ENCODE data around the gene RPS6KA3. TPM values are rescaled to one million over a fixed set of nuclear protein-coding genes. Genes with fewer than 3 reads are reported as not detected.

RPS6KA3 gene
- total and polyA plus RNA-seq, 4 donors = 18.5 to 44.9 (median 27.8) TPM

- DNase-seq (ENCODE audit: low read depth in 4 of 6, low spot score in 6 of 6) = no peak
- no peak overlapping the region for H3K27ac ChIP-seq (ENCODE audit: low read depth, low read length)
- H3K27me3 ChIP-seq (ENCODE audit: control insufficient read depth, insufficient read depth, low read length) = peaks cover 16% of the 10 kb centered on the region
- H3K9me3 ChIP-seq (ENCODE audit: control insufficient read depth, insufficient read depth, low read length) = no peaks in the 10 kb centered on the region
- no peaks in the 10 kb centered on the region for H3K4me1 ChIP-seq (ENCODE audit: control insufficient read depth, insufficient read depth, low read length)
- H3K36me3 ChIP-seq (ENCODE audit: control insufficient read depth, insufficient read depth, low read length) = no peaks in the 10 kb centered on the region
- no peak overlapping the region for H3K4me3 ChIP-seq (ENCODE audit: low read depth, low read length)
Observed at GRCh38 chrX:20294284-20294683, 27.6 kb upstream of the RPS6KA3 start.

- no peaks in the 10 kb centered on the region for H3K9me3 ChIP-seq (ENCODE audit: control insufficient read depth, insufficient read depth, low read length)
- no peak for DNase-seq (ENCODE audit: low read depth in 4 of 6, low spot score in 6 of 6)
- no peak overlapping the region for H3K27ac ChIP-seq (ENCODE audit: low read depth, low read length)
- no peak overlapping the region for H3K4me3 ChIP-seq (ENCODE audit: low read depth, low read length)
- H3K27me3 ChIP-seq (ENCODE audit: control insufficient read depth, insufficient read depth, low read length) = peaks cover 5% of the 10 kb centered on the region
- WGBS (ENCODE audit: insufficient coverage) = no CpG with 5 or more reads among the region's 2 CpGs
- H3K4me1 ChIP-seq (ENCODE audit: control insufficient read depth, insufficient read depth, low read length) = no peaks in the 10 kb centered on the region
- no peaks in the 10 kb centered on the region for H3K36me3 ChIP-seq (ENCODE audit: control insufficient read depth, insufficient read depth, low read length)
Observed at GRCh38 chrX:20285511-20285910, 18.8 kb upstream of the RPS6KA3 start.

DNA sequence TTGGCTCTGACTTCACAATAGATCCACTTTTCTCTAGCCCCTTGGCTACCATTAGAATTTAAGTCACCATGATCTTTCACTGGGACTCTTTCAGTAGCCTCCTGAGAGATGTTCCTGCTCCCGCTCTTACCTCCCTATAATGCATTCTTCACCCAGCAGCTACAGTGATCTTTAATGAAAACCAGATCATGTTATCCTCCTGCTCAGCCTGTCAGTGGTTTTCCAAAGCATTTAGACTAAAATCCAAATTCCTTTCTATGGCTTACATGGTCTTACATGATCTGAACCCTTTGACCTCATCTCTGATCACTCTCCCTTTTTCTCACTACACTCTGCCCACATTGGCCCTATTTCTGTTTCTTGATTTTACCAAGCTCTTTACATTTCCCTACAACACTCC, 18.3 kb upstream of the RPS6KA3 start:
- H3K27ac ChIP-seq (ENCODE audit: low read depth, low read length) = no peak overlapping the region
- H3K9me3 ChIP-seq (ENCODE audit: control insufficient read depth, insufficient read depth, low read length) = no peaks in the 10 kb centered on the region
- H3K4me3 ChIP-seq (ENCODE audit: low read depth, low read length) = no peak overlapping the region
- 94% methylated on average over 1 of the region's 1 CpG for WGBS (ENCODE audit: insufficient coverage)
- no peak for DNase-seq (ENCODE audit: low read depth in 4 of 6, low spot score in 6 of 6)
- H3K36me3 ChIP-seq (ENCODE audit: control insufficient read depth, insufficient read depth, low read length) = no peaks in the 10 kb centered on the region
- peaks cover 5% of the 10 kb centered on the region for H3K27me3 ChIP-seq (ENCODE audit: control insufficient read depth, insufficient read depth, low read length)
- H3K4me1 ChIP-seq (ENCODE audit: control insufficient read depth, insufficient read depth, low read length) = no peaks in the 10 kb centered on the region

DNA sequence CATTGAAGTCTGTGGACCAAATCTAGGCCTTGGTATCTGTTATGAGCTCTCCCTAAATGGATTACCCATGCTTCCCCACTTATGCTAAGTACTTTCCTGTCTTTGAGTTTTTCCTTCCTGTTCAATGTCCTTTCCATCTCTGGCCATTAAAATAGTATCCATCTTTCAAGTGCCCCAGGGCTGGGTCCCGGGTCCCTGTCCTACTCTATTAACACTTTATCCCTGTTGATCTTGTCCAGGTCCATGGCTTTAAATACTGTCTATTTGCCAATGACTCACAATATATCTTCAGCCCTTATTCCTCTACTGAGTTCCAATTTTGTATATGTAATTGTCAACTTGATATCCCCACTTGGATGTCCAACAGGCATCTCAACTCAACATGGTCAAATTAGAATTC, 17.7 kb upstream of the RPS6KA3 start:
- WGBS (ENCODE audit: insufficient coverage) = 89% methylated on average over 1 of the region's 1 CpG
- Histone ChIP-seq H3K36me3 (ENCODE audit: control insufficient read depth, insufficient read depth, low read length) (no peaks in the 10 kb centered on the region), H3K27me3 (ENCODE audit: control insufficient read depth, insufficient read depth, low read length) (peaks cover 5% of the 10 kb centered on the region), H3K27ac (ENCODE audit: low read depth, low read length) (no peak overlapping the region), H3K4me1 (ENCODE audit: control insufficient read depth, insufficient read depth, low read length) (no peaks in the 10 kb centered on the region), H3K4me3 (ENCODE audit: low read depth, low read length) (no peak overlapping the region), H3K9me3 (ENCODE audit: control insufficient read depth, insufficient read depth, low read length) (no peaks in the 10 kb centered on the region)
- DNase-seq (ENCODE audit: low read depth in 4 of 6, low spot score in 6 of 6) = no peak

GRCh38 chrX:20280938-20281337, 14.2 kb upstream of the RPS6KA3 start:
- no peak overlapping the region for H3K27ac ChIP-seq (ENCODE audit: low read depth, low read length)
- no peak for DNase-seq (ENCODE audit: low read depth in 4 of 6, low spot score in 6 of 6)
- H3K4me3 ChIP-seq (ENCODE audit: low read depth, low read length) = no peak overlapping the region
- peaks cover 1% of the 10 kb centered on the region for H3K9me3 ChIP-seq (ENCODE audit: control insufficient read depth, insufficient read depth, low read length)
- peaks cover 2% of the 10 kb centered on the region for H3K27me3 ChIP-seq (ENCODE audit: control insufficient read depth, insufficient read depth, low read length)
- no peaks in the 10 kb centered on the region for H3K36me3 ChIP-seq (ENCODE audit: control insufficient read depth, insufficient read depth, low read length)
- no CpG with 5 or more reads among the region's 4 CpGs for WGBS (ENCODE audit: insufficient coverage)
- no peaks in the 10 kb centered on the region for H3K4me1 ChIP-seq (ENCODE audit: control insufficient read depth, insufficient read depth, low read length)

DNA sequence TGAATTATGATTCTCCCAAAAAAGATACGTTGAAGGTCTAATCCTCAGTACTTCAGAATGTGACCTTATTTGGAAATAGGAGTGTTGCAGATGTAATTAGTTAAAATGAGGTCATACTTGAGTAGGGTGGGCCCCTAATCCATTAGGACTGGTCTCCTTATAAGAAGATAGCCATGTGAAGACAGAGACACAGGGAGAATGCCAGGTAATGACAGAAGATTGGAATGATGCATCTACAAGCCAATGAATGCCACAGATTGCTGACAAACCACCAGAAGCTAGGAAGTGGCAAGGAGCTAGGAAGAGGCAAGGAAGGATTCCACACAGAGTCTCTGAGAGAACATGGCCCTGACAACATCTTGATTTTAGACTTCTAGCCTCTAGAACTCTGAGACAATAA, 7.4 kb upstream of the RPS6KA3 start:
- Histone ChIP-seq H3K9me3 (ENCODE audit: control insufficient read depth, insufficient read depth, low read length) (peaks cover 1% of the 10 kb centered on the region), H3K36me3 (ENCODE audit: control insufficient read depth, insufficient read depth, low read length) (no peaks in the 10 kb centered on the region), H3K4me1 (ENCODE audit: control insufficient read depth, insufficient read depth, low read length) (no peaks in the 10 kb centered on the region), H3K27me3 (ENCODE audit: control insufficient read depth, insufficient read depth, low read length) (peaks cover 9% of the 10 kb centered on the region), H3K27ac (ENCODE audit: low read depth, low read length) (no peak overlapping the region), H3K4me3 (ENCODE audit: low read depth, low read length) (no peak overlapping the region)
- no peak for DNase-seq (ENCODE audit: low read depth in 4 of 6, low spot score in 6 of 6)
- WGBS (ENCODE audit: insufficient coverage) = 40% methylated on average over 1 of the region's 1 CpG

DNA sequence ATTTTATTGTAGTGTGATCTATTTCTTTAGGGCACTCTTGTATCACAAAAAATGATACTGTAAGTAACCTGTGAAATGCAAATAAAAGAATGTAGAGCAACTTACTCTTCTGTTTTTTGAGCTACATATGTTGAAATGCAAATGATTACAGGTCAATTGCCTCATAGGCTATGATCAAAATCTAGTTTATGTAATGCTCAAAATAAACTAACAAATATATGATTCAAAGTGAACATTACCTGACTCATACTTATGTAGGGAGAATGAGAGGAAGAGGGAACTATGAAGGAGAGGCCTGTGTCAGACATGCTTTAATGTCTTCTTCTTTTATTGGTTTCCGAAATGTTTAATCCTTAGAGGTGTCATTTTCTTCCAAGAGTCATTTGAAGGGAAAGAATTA, 5.0 kb upstream of the RPS6KA3 start:
- Histone ChIP-seq H3K27ac (ENCODE audit: low read depth, low read length) (no peak overlapping the region), H3K9me3 (ENCODE audit: control insufficient read depth, insufficient read depth, low read length) (no peaks in the 10 kb centered on the region), H3K4me1 (ENCODE audit: control insufficient read depth, insufficient read depth, low read length) (peaks cover 9% of the 10 kb centered on the region), H3K4me3 (ENCODE audit: low read depth, low read length) (no peak overlapping the region), H3K27me3 (ENCODE audit: control insufficient read depth, insufficient read depth, low read length) (peaks cover 24% of the 10 kb centered on the region), H3K36me3 (ENCODE audit: control insufficient read depth, insufficient read depth, low read length) (no peaks in the 10 kb centered on the region)
- no CpG with 5 or more reads among the region's 1 CpG for WGBS (ENCODE audit: insufficient coverage)
- DNase-seq (ENCODE audit: low read depth in 4 of 6, low spot score in 6 of 6) = no peak

DNA sequence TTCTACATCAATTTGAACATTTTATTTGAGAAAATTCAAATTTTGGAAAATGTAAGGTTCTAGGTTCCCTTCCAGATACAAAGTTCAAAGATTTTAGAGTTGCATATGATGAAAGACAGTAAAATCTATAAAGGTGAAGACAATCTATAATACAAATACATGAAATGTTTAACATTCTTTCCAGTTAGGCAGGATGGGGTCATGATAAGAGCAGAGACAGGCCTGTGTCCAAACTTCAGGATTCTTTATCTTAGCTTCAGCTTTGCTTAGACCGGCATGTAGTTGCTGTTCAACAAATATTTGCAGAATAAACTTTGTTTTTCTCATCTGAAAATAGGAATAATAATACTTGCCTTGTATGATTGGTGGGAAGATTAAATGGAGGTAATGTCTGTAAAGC, 4.5 kb upstream of the RPS6KA3 start:
- Histone ChIP-seq H3K27ac (ENCODE audit: low read depth, low read length) (no peak overlapping the region), H3K36me3 (ENCODE audit: control insufficient read depth, insufficient read depth, low read length) (no peaks in the 10 kb centered on the region), H3K9me3 (ENCODE audit: control insufficient read depth, insufficient read depth, low read length) (no peaks in the 10 kb centered on the region), H3K4me1 (ENCODE audit: control insufficient read depth, insufficient read depth, low read length) (peaks cover 9% of the 10 kb centered on the region), H3K27me3 (ENCODE audit: control insufficient read depth, insufficient read depth, low read length) (peaks cover 24% of the 10 kb centered on the region), H3K4me3 (ENCODE audit: low read depth, low read length) (no peak overlapping the region)
- DNase-seq (ENCODE audit: low read depth in 4 of 6, low spot score in 6 of 6) = no peak
- WGBS (ENCODE audit: insufficient coverage) = no CpG with 5 or more reads among the region's 1 CpG

DNA sequence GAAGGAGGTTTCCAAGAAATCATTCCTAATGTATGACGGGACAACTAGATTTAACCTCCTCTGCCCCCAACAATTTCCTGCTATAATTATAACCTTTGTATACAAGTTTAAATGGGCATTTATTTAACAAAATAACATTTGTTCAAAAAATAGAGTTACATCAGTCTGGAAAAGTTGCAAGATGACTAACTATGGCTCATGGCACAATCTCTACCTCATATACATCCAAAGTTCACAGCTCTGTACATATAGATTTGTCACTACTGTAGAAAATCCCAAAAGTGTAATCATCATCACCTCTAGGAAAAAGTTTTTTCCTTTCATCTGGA, 3.8 kb upstream of the RPS6KA3 start:
- no CpG with 5 or more reads among the region's 1 CpG for WGBS (ENCODE audit: insufficient coverage)
- Histone ChIP-seq H3K9me3 (ENCODE audit: control insufficient read depth, insufficient read depth, low read length) (no peaks in the 10 kb centered on the region), H3K4me1 (ENCODE audit: control insufficient read depth, insufficient read depth, low read length) (peaks cover 9% of the 10 kb centered on the region), H3K27me3 (ENCODE audit: control insufficient read depth, insufficient read depth, low read length) (peaks cover 28% of the 10 kb centered on the region), H3K27ac (ENCODE audit: low read depth, low read length) (no peak overlapping the region), H3K4me3 (ENCODE audit: low read depth, low read length) (no peak overlapping the region), H3K36me3 (ENCODE audit: control insufficient read depth, insufficient read depth, low read length) (no peaks in the 10 kb centered on the region)
- no peak for DNase-seq (ENCODE audit: low read depth in 4 of 6, low spot score in 6 of 6)

DNA sequence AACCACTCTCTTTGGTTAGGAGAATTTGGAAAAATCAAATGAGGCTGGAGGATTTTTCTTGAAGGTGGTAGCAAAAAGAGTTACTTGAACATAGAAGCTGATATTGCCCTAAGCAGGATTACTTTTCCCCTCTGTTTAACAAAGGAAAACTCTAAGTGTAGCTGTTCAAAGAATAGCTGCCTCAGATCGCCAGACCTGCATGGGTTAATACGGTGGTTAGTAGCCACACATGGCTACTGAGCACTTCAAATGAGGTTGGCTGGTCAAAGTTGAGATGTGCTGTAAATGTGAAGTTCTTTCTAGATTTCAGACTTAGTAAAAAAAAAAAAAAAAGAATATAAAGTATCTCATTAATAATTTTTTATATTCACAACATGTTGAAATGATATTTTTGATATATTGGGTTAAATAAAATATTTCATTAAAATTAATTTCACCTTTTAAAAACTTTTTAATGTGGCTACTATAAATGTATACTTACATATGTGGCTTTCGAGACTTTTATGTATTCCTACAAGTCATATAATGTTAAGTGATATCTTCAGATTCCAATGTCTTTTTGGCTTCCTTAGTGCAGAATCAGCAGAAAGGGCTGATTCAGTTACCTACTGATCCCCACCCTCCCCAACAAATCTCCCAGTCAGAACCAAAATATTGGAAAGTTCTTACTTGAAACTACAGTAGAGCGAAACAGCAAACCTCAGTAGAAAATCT, 3.3 kb upstream of the RPS6KA3 start:
- Histone ChIP-seq H3K27ac (ENCODE audit: low read depth, low read length) (no peak overlapping the region), H3K4me1 (ENCODE audit: control insufficient read depth, insufficient read depth, low read length) (peaks cover 9% of the 10 kb centered on the region), H3K9me3 (ENCODE audit: control insufficient read depth, insufficient read depth, low read length) (no peaks in the 10 kb centered on the region), H3K36me3 (ENCODE audit: control insufficient read depth, insufficient read depth, low read length) (no peaks in the 10 kb centered on the region), H3K4me3 (ENCODE audit: low read depth, low read length) (no peak overlapping the region), H3K27me3 (ENCODE audit: control insufficient read depth, insufficient read depth, low read length) (peaks cover 33% of the 10 kb centered on the region)
- WGBS (ENCODE audit: insufficient coverage) = 80% methylated on average over 1 of the region's 4 CpGs
- DNase-seq (ENCODE audit: low read depth in 4 of 6, low spot score in 6 of 6) = no peak

Data from spinal cord (tissue), 10 donors.